Esophagus muscularis mucosa (tissue), 4 donors: ENCODE results near the gene HSD11B1L. TPM values are rescaled to one million over a fixed set of nuclear protein-coding genes. Genes with fewer than 3 reads are reported as not detected.

Source experiments
- DNase-seq: peaks from one replicate; pipeline ENCODE4 v3.0.0-alpha.2; 2017; ENCODE audit errors: extremely low spot score
- H3K27ac ChIP-seq, 4 donors: fragments of 200-600 bp; sonication (generic); replicated peaks in 1 of 4; 1 replicate in 3 of 4; 2 replicates in 1 of 4; pipeline ENCODE4 v1.5.1; 2016 to 2019; ENCODE audit warnings: mild to moderate bottlenecking in 1 of 4
- H3K27me3 ChIP-seq, 4 donors: fragments of 200-600 bp; sonication (generic); one replicate each; pipeline versions ENCODE4 v1.5.1 to v1.6.0; 2016 to 2019
- H3K36me3 ChIP-seq, 4 donors: fragments of 200-600 bp; sonication (generic); one replicate each; pipeline ENCODE4 v1.5.1; 2016 to 2019
- H3K4me1 ChIP-seq, 4 donors: fragments of 200-600 bp; sonication (generic); one replicate each; pipeline ENCODE4 v1.5.1; 2016 to 2019
- H3K4me3 ChIP-seq, 4 donors: fragments of 200-600 bp; sonication (generic); 1 replicate in 2 of 4; 2 replicates in 2 of 4; pipeline ENCODE4 v1.5.1; 2016 to 2019; ENCODE audit warnings: mild to moderate bottlenecking in 4 of 4, moderate library complexity in 1 of 4
- H3K9me3 ChIP-seq, 4 donors: fragments of 200-600 bp; sonication (generic); 1 replicate in 3 of 4; 2 replicates in 1 of 4; pipeline ENCODE4 v1.5.1; 2016 to 2019
- EP300 ChIP-seq: sonication (generic); formaldehyde crosslinking; IDR thresholded peaks from one replicate; pipeline ENCODE4 v1.6.1; 2017; ENCODE audit warnings: antibody characterized with exemption
- POLR2A ChIP-seq: fragments of 450-650 bp; IDR thresholded peaks from one replicate; pipeline ENCODE4 v1.6.1; 2017; ENCODE audit warnings: antibody characterized with exemption, moderate library complexity, mild to moderate bottlenecking, low read depth
- POLR2AphosphoS5 ChIP-seq, 2 donors: sonication (generic); formaldehyde crosslinking; IDR thresholded peaks; one replicate each; pipeline ENCODE4 v1.6.1; 2017; ENCODE audit warnings: antibody characterized with exemption in 2 of 2
- WGBS: methylation state at CpG from one replicate; pipeline ENCODE4 v1.1.5; 2018; 5-methylcytosine and 5-hydroxymethylcytosine counted together
- intact Hi-C: fragments of 100-400 bp; cut with DNase I; formaldehyde crosslinking; loops from one replicate; pipeline ENCODE4 v1.15.1; 2023
- total RNA-seq, 4 donors: library from RNA; depleted of rRNA; stranded (reverse); fragments of >200 nt; gene quantifications; one replicate each; pipeline versions ENCODE4 v1.1.0 to v1.2.1, GENCODE V29; 2016
- TF ChIP-seq, protein P1 (sequence below), 3 experiments: fragments of 200-600 bp in 2 of 3; fragments of 450-650 bp in 1 of 3; sonication (generic) in 2 of 3; IDR thresholded peaks; one replicate each; pipeline ENCODE4 v1.5.1; 2017 to 2019; ENCODE audit warnings: antibody characterized with exemption in 3 of 3, mild to moderate bottlenecking in 2 of 3, moderate library complexity in 1 of 3

The HSD11B1L gene
- total RNA-seq, 4 donors from 2014 or later, result 15.0 to 21.8 (median 17.8) TPM

DNA sequence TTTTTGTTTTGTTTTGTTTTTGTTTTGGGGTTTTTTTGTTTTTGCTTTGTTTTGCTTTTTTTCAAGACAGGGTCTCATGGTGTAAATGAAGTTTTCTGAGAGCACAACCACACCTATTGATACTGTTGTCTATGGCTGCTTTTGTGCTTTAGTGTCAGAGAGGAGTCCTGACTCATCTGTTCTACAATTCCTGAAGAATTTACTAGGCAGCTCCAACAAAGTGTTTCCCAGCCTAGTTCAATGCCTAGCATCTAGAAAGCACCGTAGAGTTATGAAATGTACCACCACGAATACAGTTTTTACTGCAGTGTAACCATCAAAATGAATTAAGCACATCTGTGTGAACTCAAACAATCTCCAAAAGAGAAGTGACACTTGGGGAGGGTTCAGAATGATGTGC lies 36.8 kb upstream of the HSD11B1L start:
- no peaks in the 10 kb centered on the region for H3K9me3 ChIP-seq
- no peak overlapping the region for H3K4me3 ChIP-seq
- peaks cover 0 to 16% (median 7%) of the 10 kb centered on the region in 4 donors for H3K4me1 ChIP-seq
- no peaks in the 10 kb centered on the region for H3K27me3 ChIP-seq
- peaks cover 32 to 77% (median 64%) of the 10 kb centered on the region in 4 donors for H3K36me3 ChIP-seq
- intact Hi-C loops, result no loop called here
- WGBS, result 77% methylated on average over 2 of the region's 2 CpGs
- TF ChIP-seq POLR2AphosphoS5 (IDR thresholded peaks at IDR 0.05) (no peak), POLR2A (no peak), EP300 (no peak)
- TF ChIP-seq, protein P1, sequence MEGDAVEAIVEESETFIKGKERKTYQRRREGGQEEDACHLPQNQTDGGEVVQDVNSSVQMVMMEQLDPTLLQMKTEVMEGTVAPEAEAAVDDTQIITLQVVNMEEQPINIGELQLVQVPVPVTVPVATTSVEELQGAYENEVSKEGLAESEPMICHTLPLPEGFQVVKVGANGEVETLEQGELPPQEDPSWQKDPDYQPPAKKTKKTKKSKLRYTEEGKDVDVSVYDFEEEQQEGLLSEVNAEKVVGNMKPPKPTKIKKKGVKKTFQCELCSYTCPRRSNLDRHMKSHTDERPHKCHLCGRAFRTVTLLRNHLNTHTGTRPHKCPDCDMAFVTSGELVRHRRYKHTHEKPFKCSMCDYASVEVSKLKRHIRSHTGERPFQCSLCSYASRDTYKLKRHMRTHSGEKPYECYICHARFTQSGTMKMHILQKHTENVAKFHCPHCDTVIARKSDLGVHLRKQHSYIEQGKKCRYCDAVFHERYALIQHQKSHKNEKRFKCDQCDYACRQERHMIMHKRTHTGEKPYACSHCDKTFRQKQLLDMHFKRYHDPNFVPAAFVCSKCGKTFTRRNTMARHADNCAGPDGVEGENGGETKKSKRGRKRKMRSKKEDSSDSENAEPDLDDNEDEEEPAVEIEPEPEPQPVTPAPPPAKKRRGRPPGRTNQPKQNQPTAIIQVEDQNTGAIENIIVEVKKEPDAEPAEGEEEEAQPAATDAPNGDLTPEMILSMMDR (IDR thresholded peaks at IDR 0.05), result no peak
- no peak for DNase-seq
- no peak overlapping the region for H3K27ac ChIP-seq

DNA sequence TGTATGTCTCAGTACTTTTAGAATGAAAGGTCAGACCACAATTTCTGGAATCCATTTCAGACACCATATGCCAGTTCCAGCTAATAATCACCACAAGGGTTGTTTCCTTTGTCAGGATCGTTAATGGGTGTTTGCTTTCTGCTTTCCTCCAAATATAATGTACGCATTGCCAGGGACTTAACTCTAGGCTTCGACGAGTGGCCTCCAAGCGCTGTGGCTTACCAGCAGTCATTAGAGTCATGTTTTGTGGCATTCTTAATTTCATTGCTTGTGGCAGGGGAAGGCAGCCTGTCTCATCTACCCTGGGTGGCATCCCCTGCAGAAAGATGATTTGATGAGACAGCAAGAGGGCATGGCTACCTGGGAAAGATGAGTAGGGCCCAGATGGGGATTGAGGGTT lies 35.4 kb upstream of the HSD11B1L start:
- intact Hi-C loops, result no loop called here
- TF ChIP-seq, protein P1 (IDR thresholded peaks at IDR 0.05), result no peak
- no peak for DNase-seq

DNA sequence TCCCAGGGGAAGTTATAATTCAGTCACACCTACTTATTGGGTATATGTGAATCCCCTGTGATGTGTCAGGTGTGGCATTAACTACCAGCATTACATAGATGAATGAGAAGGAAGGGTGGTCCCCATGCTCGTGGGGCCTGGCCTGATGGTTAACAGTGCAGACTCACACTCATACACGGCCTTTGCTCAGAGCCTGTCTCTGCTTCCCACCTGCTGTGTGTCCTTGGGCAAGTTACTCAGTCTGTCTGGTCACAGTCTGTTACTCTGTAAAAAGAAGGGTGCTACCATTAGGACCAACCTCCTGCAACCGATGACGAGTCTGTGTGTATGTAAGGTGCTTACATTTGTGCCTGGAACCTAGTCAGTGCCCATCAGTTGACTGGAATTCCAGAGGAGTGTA lies 34.1 kb upstream of the HSD11B1L start:
- peaks cover 52 to 92% (median 81%) of the 10 kb centered on the region in 4 donors for H3K36me3 ChIP-seq
- intact Hi-C loops, result no loop called here
- H3K4me3 ChIP-seq, result no peak overlapping the region
- H3K9me3 ChIP-seq, result no peaks in the 10 kb centered on the region
- no peak overlapping the region for H3K27ac ChIP-seq
- no peak for DNase-seq
- 93% methylated on average over 4 of the region's 4 CpGs for WGBS
- peaks cover 0 to 11% (median 2%) of the 10 kb centered on the region in 4 donors for H3K4me1 ChIP-seq
- no peaks in the 10 kb centered on the region for H3K27me3 ChIP-seq
- TF ChIP-seq POLR2AphosphoS5 (IDR thresholded peaks at IDR 0.05), result no peak
- TF ChIP-seq POLR2A, result no peak
- TF ChIP-seq, protein P1 (IDR thresholded peaks at IDR 0.05), result no peak
- no peak for TF ChIP-seq EP300

More for the DNA sequence above, 35.4 kb upstream of the HSD11B1L start:
- WGBS, result 88% methylated on average over 5 of the region's 5 CpGs
- peaks cover 41 to 86% (median 74%) of the 10 kb centered on the region in 4 donors for H3K36me3 ChIP-seq
- no peak overlapping the region for H3K4me3 ChIP-seq
- H3K4me1 ChIP-seq, result peaks cover 0 to 11% (median 6%) of the 10 kb centered on the region in 4 donors
- H3K27me3 ChIP-seq, result no peaks in the 10 kb centered on the region
- H3K9me3 ChIP-seq, result no peaks in the 10 kb centered on the region
- no peak overlapping the region for H3K27ac ChIP-seq

DNA sequence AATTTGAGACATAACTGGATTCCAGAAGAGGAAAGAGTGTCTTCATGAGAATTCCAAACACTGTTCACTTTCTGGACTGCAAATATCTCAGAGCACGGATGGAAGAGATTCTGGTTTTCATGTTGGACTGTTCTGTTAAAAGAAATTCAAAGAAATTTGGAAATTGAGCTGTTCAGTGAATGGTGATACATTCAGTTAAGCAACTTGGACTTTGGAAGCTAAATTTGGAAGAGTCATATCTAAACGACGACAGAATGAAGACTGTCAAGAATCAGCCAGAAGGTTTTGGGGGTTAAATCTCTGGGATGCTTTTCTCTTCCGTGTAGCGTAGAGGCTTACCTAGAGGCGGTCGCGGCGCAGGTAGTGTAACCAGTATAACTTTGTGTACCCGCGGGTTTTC lies 32.4 kb upstream of the HSD11B1L start:
- peaks cover 63 to 92% (median 87%) of the 10 kb centered on the region in 4 donors for H3K36me3 ChIP-seq
- H3K9me3 ChIP-seq, result no peaks in the 10 kb centered on the region
- TF ChIP-seq POLR2AphosphoS5 (IDR thresholded peaks at IDR 0.05), result no peak
- no peak for TF ChIP-seq POLR2A
- TF ChIP-seq, protein P1 (IDR thresholded peaks at IDR 0.05), result no peak
- WGBS, result 90% methylated on average over 11 of the region's 11 CpGs
- intact Hi-C loops, result no loop called here
- no peak for DNase-seq
- peaks cover 0 to 11% (median 2%) of the 10 kb centered on the region in 4 donors for H3K4me1 ChIP-seq
- no peak overlapping the region for H3K27ac ChIP-seq
- H3K27me3 ChIP-seq, result no peaks in the 10 kb centered on the region
- no peak overlapping the region for H3K4me3 ChIP-seq

DNA sequence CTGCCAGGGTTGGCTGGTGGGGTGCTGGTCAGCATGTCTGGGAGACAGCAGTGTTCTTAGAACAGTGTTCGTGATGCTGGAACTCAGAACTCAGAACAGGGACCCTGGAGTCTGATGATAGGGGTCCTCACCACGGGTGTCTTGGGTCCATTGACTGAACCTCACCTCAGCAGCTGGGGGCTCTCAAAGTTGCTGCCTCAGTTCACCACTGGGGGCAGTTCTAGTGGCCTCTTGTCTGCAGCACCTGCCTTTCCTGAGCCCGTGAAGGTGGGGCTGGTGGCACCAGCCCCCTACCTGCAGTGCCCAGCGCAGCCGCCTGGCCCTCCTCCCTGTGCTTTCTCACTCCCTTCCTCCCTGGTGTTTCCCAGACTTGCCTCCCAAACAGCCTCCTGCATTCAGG lies 29.5 kb upstream of the HSD11B1L start:
- Histone ChIP-seq H3K4me3 (no peak overlapping the region), H3K4me1 (no peaks in the 10 kb centered on the region), H3K27me3 (no peaks in the 10 kb centered on the region), H3K27ac (no peak overlapping the region), H3K9me3 (no peaks in the 10 kb centered on the region), H3K36me3 (peaks cover 77 to 92% (median 91%) of the 10 kb centered on the region in 4 donors)
- 100% methylated on average over 5 of the region's 5 CpGs for WGBS
- intact Hi-C loops, result no loop called here
- TF ChIP-seq POLR2A (no peak), EP300 (no peak), POLR2AphosphoS5 (IDR thresholded peaks at IDR 0.05) (no peak)
- TF ChIP-seq, protein P1 (IDR thresholded peaks at IDR 0.05), result no peak
- no peak for DNase-seq
